Transverse colon (tissue), 4 donors: ENCODE data around the gene NR4A3. TPM values are rescaled to one million over a fixed set of nuclear protein-coding genes. Genes with fewer than 3 reads are reported as not detected.

Source experiments
- DNase-seq: peaks from one replicate; pipeline ENCODE4 v3.0.0-alpha.2; 2019
- H3K27ac ChIP-seq, 4 donors: fragments of 200-600 bp; sonication (generic); 2 replicates each; pipeline ENCODE4 v1.5.1; 2016 to 2018; ENCODE audit warnings: inconsistent platforms in 4 of 4
- H3K27me3 ChIP-seq: fragments of 200-600 bp; sonication (generic); 2 replicates; pipeline ENCODE4 v1.5.1; 2017; ENCODE audit warnings: inconsistent platforms
- H3K36me3 ChIP-seq, 4 donors: fragments of 200-600 bp; sonication (generic); 2 replicates each; pipeline ENCODE4 v1.5.1; 2017 to 2019; ENCODE audit warnings: inconsistent platforms in 4 of 4
- H3K4me1 ChIP-seq, 4 donors: fragments of 200-600 bp; sonication (generic); 2 replicates each; pipeline ENCODE4 v1.5.1; 2017 to 2020; ENCODE audit warnings: inconsistent platforms in 4 of 4
- H3K4me3 ChIP-seq, 4 donors: fragments of 200-600 bp; sonication (generic); 1 replicate in 1 of 4; 2 replicates in 3 of 4; pipeline versions ENCODE4 v1.5.1 to v1.6.1; 2017 to 2019; ENCODE audit warnings: inconsistent platforms in 4 of 4
- H3K9me3 ChIP-seq, 2 donors: fragments of 200-600 bp; sonication (generic); 2 replicates each; pipeline ENCODE4 v1.5.1; 2017 to 2019; ENCODE audit warnings: inconsistent platforms in 2 of 2
- CTCF ChIP-seq, 5 experiments: fragments of 200-600 bp in 3 of 5; fragments of 450-650 bp in 2 of 5; sonication (generic) in 3 of 5; IDR thresholded peaks; 1 replicate in 2 of 5; 2 replicates in 3 of 5; pipeline ENCODE4 v1.5.1; 2016 to 2017; ENCODE audit warnings: antibody characterized with exemption in 5 of 5, inconsistent platforms in 3 of 5, mild to moderate bottlenecking in 2 of 5, moderate library complexity in 1 of 5
- EP300 ChIP-seq: sonication (generic); formaldehyde crosslinking; IDR thresholded peaks from one replicate; pipeline ENCODE4 v1.6.1; 2017; ENCODE audit warnings: antibody characterized with exemption, low read depth
- POLR2A ChIP-seq: fragments of 450-650 bp; IDR thresholded peaks from one replicate; pipeline ENCODE4 v1.6.1; 2016; ENCODE audit warnings: antibody characterized with exemption, mild to moderate bottlenecking, moderate library complexity
- POLR2AphosphoS5 ChIP-seq, 3 donors: sonication (generic); formaldehyde crosslinking; IDR thresholded peaks; one replicate each; pipeline ENCODE4 v1.6.1; 2016; ENCODE audit warnings: antibody characterized with exemption in 3 of 3
- WGBS, 2 donors: methylation state at CpG; one replicate each; pipeline ENCODE4 v1.1.5; 2018; ENCODE audit warnings: low coverage in 1 of 2; 5-methylcytosine and 5-hydroxymethylcytosine counted together
- in situ Hi-C, 4 donors: fragments of 200-750 bp; cut with MboI; loops; one replicate each; pipeline versions ENCODE4 v1.15.0 to v1.15.1; 2017; ENCODE audit warnings: low sequenced_read_pairs in 3 of 4, low pct_ligation_motif_present in 1 of 4, low pct_unique_long_range_greater_than_20kb in 1 of 4
- intact Hi-C: fragments of 100-400 bp; cut with DNase I; formaldehyde crosslinking; loops from one replicate; pipeline ENCODE4 v1.15.1; 2023; ENCODE audit warnings: low total_unique reads
- total RNA-seq, 4 donors: library from RNA; depleted of rRNA; stranded (reverse); fragments of >200 nt; gene quantifications; one replicate each; pipeline ENCODE4 v1.1.0, GENCODE V29; 2016

NR4A3 gene
- total RNA-seq, 4 donors from 2014 or later: 0.48 to 3.4 (median 1.3) TPM

GRCh38 chr9:99809586-99810319, 11.9 kb upstream of the NR4A3 start:
- Histone ChIP-seq H3K4me1 (peaks cover 0 to 7% (median 2%) of the 10 kb centered on the region in 4 donors), H3K4me3 (no peak overlapping the region), H3K9me3 (no peaks in the 10 kb centered on the region), H3K27me3 (no peaks in the 10 kb centered on the region), H3K27ac (no peak overlapping the region), H3K36me3 (no peaks in the 10 kb centered on the region)
- DNase-seq: no peak
- intact Hi-C loops (no loop called here), in situ Hi-C loops (loop anchor here in 3 of 4 donors (25.0 kb wide), 2 partner anchors 203 to 528 kb away; no protein-coding TSS in a partner anchor)
- TF ChIP-seq POLR2AphosphoS5 (IDR thresholded peaks at IDR 0.05) (no peak), EP300 (no peak), CTCF (IDR thresholded peaks at IDR 0.05) (no peak), POLR2A (no peak)

- intact Hi-C loops: no loop called here
- Histone ChIP-seq H3K27me3 (no peaks in the 10 kb centered on the region), H3K9me3 (no peaks in the 10 kb centered on the region), H3K36me3 (no peaks in the 10 kb centered on the region), H3K4me3 (no peak overlapping the region), H3K27ac (no peak overlapping the region), H3K4me1 (peaks cover 0 to 7% (median 2%) of the 10 kb centered on the region in 4 donors)
- 24% methylated on average over 1 of the region's 1 CpG; no CpG with 5 or more reads in 1 of the 2 donors for WGBS, 2 donors
- DNase-seq: no peak
- in situ Hi-C loops: loop anchor here in 3 of 4 donors (25.0 kb wide), 2 partner anchors 201 to 526 kb away; no protein-coding TSS in a partner anchor
- TF ChIP-seq CTCF (IDR thresholded peaks at IDR 0.05): no peak
- no peak for TF ChIP-seq POLR2AphosphoS5 (IDR thresholded peaks at IDR 0.05)
- no peak for TF ChIP-seq POLR2A
- no peak for TF ChIP-seq EP300
These were observed 10.5 kb upstream of the NR4A3 start for GRCh38 chr9:99811172-99811571.

- TF ChIP-seq POLR2AphosphoS5 (IDR thresholded peaks at IDR 0.05) (no peak), POLR2A (no peak), EP300 (no peak), CTCF (IDR thresholded peaks at IDR 0.05) (no peak)
- no peak overlapping the region for H3K4me3 ChIP-seq
- no peaks in the 10 kb centered on the region for H3K27me3 ChIP-seq
- H3K9me3 ChIP-seq: no peaks in the 10 kb centered on the region
- intact Hi-C loops (no loop called here), in situ Hi-C loops (loop anchor here in 3 of 4 donors (25.0 kb wide), 2 partner anchors 201 to 526 kb away; no protein-coding TSS in a partner anchor)
- DNase-seq: no peak
- H3K27ac ChIP-seq: no peak overlapping the region
- peaks cover 0 to 7% (median 2%) of the 10 kb centered on the region in 4 donors for H3K4me1 ChIP-seq
- 80 to 88% methylated on average over 5 to 8 of the region's 8 CpGs for WGBS, 2 donors
- H3K36me3 ChIP-seq: no peaks in the 10 kb centered on the region
These were observed 9.9 kb upstream of the NR4A3 start for GRCh38 chr9:99811598-99812383.

- Histone ChIP-seq H3K9me3 (no peaks in the 10 kb centered on the region), H3K4me1 (peaks cover 2 to 6% (median 3%) of the 10 kb centered on the region in 4 donors), H3K36me3 (no peaks in the 10 kb centered on the region), H3K27me3 (no peaks in the 10 kb centered on the region), H3K4me3 (no peak overlapping the region), H3K27ac (no peak overlapping the region)
- 82 to 93% methylated on average over 7 to 8 of the region's 8 CpGs for WGBS, 2 donors
- intact Hi-C loops (no loop called here), in situ Hi-C loops (loop anchor here in 3 of 4 donors (25.0 kb wide), 2 partner anchors 199 to 524 kb away; no protein-coding TSS in a partner anchor)
- TF ChIP-seq CTCF (IDR thresholded peaks at IDR 0.05): no peak
- DNase-seq: no peak
These were observed 7.9 kb upstream of the NR4A3 start for GRCh38 chr9:99813739-99814138.
